HCT116 (cell line): ENCODE measurements around the gene SLC25A44. TPM values are rescaled to one million over a fixed set of nuclear protein-coding genes. Genes with fewer than 3 reads are reported as not detected.

Source experiments
- ATAC-seq: fragments of 200-7000 bp; cut with Tn5 transposase; 2 replicates; pipeline ENCODE4 v1.9.1; 2020; ENCODE audit warnings: mild to moderate bottlenecking, moderate library complexity
- BruUV-seq: library from RNA; stranded (reverse); fragments of 400-500 nt; replicated peaks from 2 replicates; lab custom pipeline; 2021; lab: Mats Ljungman, UMichigan
- CTCF ChIA-PET: fragments of 300-600 bp; sonication (Branson Sonifier 250); formaldehyde crosslinking; loops from one replicate; lab custom pipeline; 2021; ENCODE audit warnings: antibody characterized with exemption; lab: Charles Lee
- POLR2A ChIA-PET: fragments of 300-600, 350-600 bp; sonication (Branson Sonifier 250); formaldehyde crosslinking; loops from one replicate; lab custom pipeline; 2021; ENCODE audit warnings: antibody characterized with exemption; lab: Charles Lee
- RAD21 ChIA-PET, 2 experiments: fragments of 300-600 bp; sonication (Branson Sonifier 250); formaldehyde crosslinking; loops; one replicate each; lab custom pipeline; 2023; ENCODE audit warnings: low total read pairs in 2 of 2; ENCODE audit not compliant: uncharacterized antibody in 2 of 2, unreplicated experiment in 2 of 2, low non-redundant PET in 1 of 2; lab: Charles Lee
- DNase-seq: peaks from one replicate; pipeline ENCODE4 v3.0.0-alpha.2; 2010; ENCODE audit warnings: low read depth, low spot score
- H2AFZ ChIP-seq: fragments of 200-600 bp; shearing (Covaris generic), sonication (generic); 2 replicates; pipeline ENCODE4 v1.6.1; 2017; ENCODE audit warnings: low read depth, mixed run types, mixed read lengths, antibody characterized with exemption, low read length; ENCODE audit not compliant: poor library complexity, severe bottlenecking
- H3K27ac ChIP-seq: 2 replicates; pipeline ENCODE4 v1.5.1; 2012; ENCODE audit warnings: low read depth, low read length
- H3K27me3 ChIP-seq: fragments of 200-600 bp; sonication (generic); 2 replicates; pipeline ENCODE4 v1.6.1; 2016; ENCODE audit warnings: mixed run types, low read length, mixed read lengths; ENCODE audit not compliant: insufficient read depth
- H3K36me3 ChIP-seq, 2 experiments: fragments of 200-500 bp in 1 of 2; fragments of 200-600 bp in 1 of 2; sonication (Bioruptor generic) in 1 of 2; sonication (generic) in 1 of 2; 2 replicates each; pipeline versions ENCODE4 v1.5.1 to v1.6.1; 2014 to 2016; ENCODE audit warnings: low read length in 2 of 2, inconsistent platforms in 1 of 2, mixed read lengths in 1 of 2, mixed run types in 1 of 2; ENCODE audit not compliant: insufficient read depth in 2 of 2, control insufficient read depth in 1 of 2
- H3K4me1 ChIP-seq, 2 experiments: fragments of 200-600 bp in 1 of 2; sonication (generic) in 1 of 2; 2 replicates each; pipeline versions ENCODE4 v1.5.1 to v1.6.1; 2012 to 2017; ENCODE audit warnings: low read length in 2 of 2, inconsistent platforms in 1 of 2, mild to moderate bottlenecking in 1 of 2, mixed read lengths in 1 of 2, mixed run types in 1 of 2, moderate library complexity in 1 of 2; ENCODE audit not compliant: insufficient read depth in 2 of 2, control insufficient read depth in 1 of 2
- H3K4me2 ChIP-seq: fragments of 200-600 bp; sonication (generic); 2 replicates; pipeline ENCODE4 v1.6.1; 2017; ENCODE audit warnings: mixed run types, low read length, mixed read lengths
- H3K4me3 ChIP-seq, 2 experiments: fragments of 200-600 bp in 1 of 2; sonication (generic) in 1 of 2; replicated peaks in 1 of 2; 2 replicates each; pipeline ENCODE4 v1.5.1; 2011 to 2016; ENCODE audit warnings: low read length in 2 of 2, control low read depth in 1 of 2, low read depth in 1 of 2, mild to moderate bottlenecking in 1 of 2, mixed read lengths in 1 of 2, mixed run types in 1 of 2
- H3K79me2 ChIP-seq: fragments of 200-600 bp; sonication (generic); 2 replicates; pipeline ENCODE4 v1.6.1; 2017; ENCODE audit warnings: mild to moderate bottlenecking, mixed run types, low read length, moderate library complexity, mixed read lengths; ENCODE audit not compliant: insufficient read depth
- H3K9ac ChIP-seq: fragments of 200-600 bp; sonication (generic); 2 replicates; pipeline ENCODE4 v1.6.1; 2016; ENCODE audit warnings: low read length, mixed read lengths
- H3K9me2 ChIP-seq: fragments of 200-600 bp; sonication (generic), shearing (Covaris generic); 2 replicates; pipeline ENCODE4 v1.6.1; 2017; ENCODE audit warnings: mixed run types, mild to moderate bottlenecking, moderate library complexity; ENCODE audit not compliant: insufficient read depth
- H3K9me3 ChIP-seq, 2 experiments: fragments of 200-500 bp in 1 of 2; fragments of 200-600 bp in 1 of 2; sonication (Bioruptor generic) in 1 of 2; sonication (generic) in 1 of 2; 2 replicates each; pipeline ENCODE4 v1.6.1; 2014 to 2017; ENCODE audit warnings: low read length in 2 of 2, mixed read lengths in 2 of 2, inconsistent platforms in 1 of 2, low read depth in 1 of 2, mild to moderate bottlenecking in 1 of 2, mixed run types in 1 of 2, moderate library complexity in 1 of 2; ENCODE audit not compliant: control insufficient read depth in 1 of 2, insufficient read depth in 1 of 2
- H4K20me1 ChIP-seq: fragments of 200-600 bp; sonication (generic), shearing (Covaris generic); 2 replicates; pipeline ENCODE4 v1.6.1; 2017; ENCODE audit warnings: mixed run types, mild to moderate bottlenecking, moderate library complexity; ENCODE audit not compliant: insufficient read depth
- CBX3 ChIP-seq: IDR thresholded peaks from 2 replicates; pipeline ENCODE4 v1.6.1; 2012; ENCODE audit warnings: low read depth
- CTCF ChIP-seq, 3 experiments: fragments of 200-600 bp in 1 of 3; sonication (generic) in 1 of 3; IDR thresholded peaks in 2 of 3; conservative IDR thresholded peaks in 1 of 3; 2 replicates each; pipeline ENCODE4 v1.5.1; 2012 to 2017; ENCODE audit warnings: low read depth in 2 of 3, low read length in 2 of 3, antibody characterized with exemption in 1 of 3, borderline replicate concordance in 1 of 3, control low read depth in 1 of 3, mild to moderate bottlenecking in 1 of 3, mixed read lengths in 1 of 3, mixed run types in 1 of 3, moderate library complexity in 1 of 3; ENCODE audit not compliant: insufficient read depth in 1 of 3
- EZH2 ChIP-seq: fragments of 200-600 bp; sonication (generic); IDR thresholded peaks from 2 replicates; pipeline ENCODE4 v1.6.1; 2017; ENCODE audit warnings: antibody characterized with exemption, mixed run types
- POLR2A ChIP-seq: IDR thresholded peaks from 2 replicates; pipeline ENCODE4 v1.7.0; 2011; ENCODE audit warnings: borderline replicate concordance; ENCODE audit not compliant: insufficient read depth, insufficient read length; ENCODE audit errors: extremely low read depth
- intact Hi-C: fragments of 100-400 bp; cut with micrococcal nuclease; formaldehyde crosslinking; loops from 2 replicates; pipeline ENCODE4 v1.10.0; 2022
- total RNA-seq: library from RNA; stranded (reverse); gene quantifications from one replicate; pipeline ENCODE4 v1.2.1, GENCODE V29; 2021; ENCODE audit not compliant: unreplicated experiment

SLC25A44 gene
- total RNA-seq, 1 experiment from 2014 or later, result 17.5 TPM

- Histone ChIP-seq H3K9me3 (no peaks in the 10 kb centered on the region), H3K27me3 (no peaks in the 10 kb centered on the region), H3K9me2 (no peaks in the 10 kb centered on the region), H3K27ac (no peak overlapping the region), H3K4me2 (no peak overlapping the region), H3K4me3 (no peak overlapping the region), H3K4me1 (peaks cover 4 to 14% of the 10 kb centered on the region in 2 experiments; a peak in 3 of 4 replicates), H2AFZ (no peak overlapping the region), H3K36me3 (peaks cover 0 to 8% of the 10 kb centered on the region in 2 experiments; a peak in 3 of 4 replicates), H3K9ac (no peak overlapping the region), H4K20me1 (no peaks in the 10 kb centered on the region), H3K79me2 (no peaks in the 10 kb centered on the region)
- ATAC-seq, result no peak
- ChIA-PET POLR2A (no interaction called here), RAD21 (no interaction called here), CTCF (interaction anchor here (3.0 to 4.4 kb wide), 2 partner anchors 83 to 130 kb away, joined by 19 to 98 read pairs; no protein-coding TSS in a partner anchor)
- DNase-seq, result no peak
- BruUV-seq, result no TSS peak
- TF ChIP-seq CBX3 (no peak), EZH2 (no peak)
- intact Hi-C loops, result no loop called here
These were observed 32.9 kb downstream of the SLC25A44 start for GRCh38 chr1:156226782-156227181.

GRCh38 chr1:156228501-156228900, 34.6 kb downstream of the SLC25A44 start:
- no peak for ATAC-seq
- Histone ChIP-seq H3K9ac (no peak overlapping the region), H2AFZ (no peak overlapping the region), H3K27me3 (no peaks in the 10 kb centered on the region), H3K79me2 (no peaks in the 10 kb centered on the region), H4K20me1 (no peaks in the 10 kb centered on the region), H3K27ac (no peak overlapping the region), H3K9me2 (no peaks in the 10 kb centered on the region), H3K4me1 (peaks cover 3 to 17% of the 10 kb centered on the region in 2 experiments; a peak in 3 of 4 replicates), H3K4me2 (no peak overlapping the region), H3K9me3 (no peaks in the 10 kb centered on the region), H3K36me3 (peaks cover 0 to 8% of the 10 kb centered on the region in 2 experiments; a peak in 3 of 4 replicates), H3K4me3 (no peak overlapping the region)
- RAD21 ChIA-PET, result no interaction called here
- no peak for TF ChIP-seq CTCF (IDR thresholded peaks at IDR 0.05 in 2 of 3, conservative IDR thresholded peaks at IDR 0.05 in 1 of 3; ENCODE audit: borderline replicate concordance in 1 of 3, insufficient read depth in 1 of 3, low read depth in 2 of 3, low read length in 2 of 3)
- no peak for TF ChIP-seq POLR2A
- CTCF ChIA-PET, result interaction anchor here (2.4 kb wide), 1 partner anchor 83 kb away, joined by 7 read pairs; no protein-coding TSS in a partner anchor
- POLR2A ChIA-PET, result no interaction called here
- intact Hi-C loops, result no loop called here
- DNase-seq, result no peak
- BruUV-seq, result no TSS peak
